DOHH2 (cell line): ENCODE results near the gene CCDC85B.
A peak's percentile ranks its signal among the peaks of the same experiment; 100 is the strongest.
"Not testable (repeated sequence)": the region's sequence is repeated elsewhere in the genome, so short reads cannot be mapped to it uniquely, and the experiment has no call there.

Experiments
- H3F3A ChIP-seq: fragments of 200-600 bp; sonication (generic), shearing (Covaris generic); 2 replicates; pipeline ENCODE4 v1.6.0; 2016; ENCODE audit warnings: antibody characterized with exemption, mild to moderate bottlenecking; ENCODE audit not compliant: control insufficient read depth, insufficient read depth
- H3K27ac ChIP-seq: fragments of 200-600 bp; sonication (generic); 2 replicates; pipeline ENCODE4 v1.5.1; 2014; ENCODE audit warnings: low read depth, mild to moderate bottlenecking, low read length, moderate library complexity
- H3K27me3 ChIP-seq: fragments of 200-600 bp; sonication (generic); 2 replicates; pipeline ENCODE4 v1.6.1; 2014; ENCODE audit warnings: mild to moderate bottlenecking, low read length, mixed read lengths; ENCODE audit not compliant: control insufficient read depth
- H3K36me3 ChIP-seq: fragments of 200-600 bp; sonication (generic); 2 replicates; pipeline ENCODE4 v1.6.1; 2014; ENCODE audit warnings: mild to moderate bottlenecking, low read length, moderate library complexity, mixed read lengths; ENCODE audit not compliant: control insufficient read depth
- H3K4me1 ChIP-seq: fragments of 200-600 bp; sonication (generic); 2 replicates; pipeline ENCODE4 v1.6.1; 2014; ENCODE audit warnings: mild to moderate bottlenecking, low read length, mixed read lengths; ENCODE audit not compliant: control insufficient read depth
- H3K4me2 ChIP-seq: fragments of 200-600 bp; sonication (generic); 2 replicates; pipeline ENCODE4 v1.6.0; 2014; ENCODE audit warnings: mild to moderate bottlenecking, low read length, moderate library complexity
- H3K4me3 ChIP-seq: fragments of 200-600 bp; sonication (generic); 2 replicates; pipeline ENCODE4 v1.5.1; 2014; ENCODE audit warnings: mild to moderate bottlenecking, low read length, mixed read lengths
- H3K79me2 ChIP-seq: fragments of 200-600 bp; sonication (generic); 2 replicates; pipeline ENCODE4 v1.6.1; 2014; ENCODE audit warnings: mild to moderate bottlenecking, low read length, mixed read lengths; ENCODE audit not compliant: control insufficient read depth
- H3K9me2 ChIP-seq: fragments of 200-600 bp; sonication (generic); replicated peaks from 2 replicates; pipeline ENCODE4 v1.6.1; 2014; ENCODE audit warnings: mild to moderate bottlenecking, low read length, mixed read lengths; ENCODE audit not compliant: control insufficient read depth
- H3K9me3 ChIP-seq: fragments of 200-600 bp; sonication (generic); 2 replicates; pipeline ENCODE4 v1.6.1; 2014; ENCODE audit warnings: antibody characterized with exemption, low read length, mixed read lengths; ENCODE audit not compliant: control insufficient read depth, insufficient read depth
- H4K20me1 ChIP-seq: fragments of 200-600 bp; sonication (generic); 2 replicates; pipeline ENCODE4 v1.6.0; 2014; ENCODE audit warnings: low read depth, mild to moderate bottlenecking, antibody characterized with exemption, low read length, moderate library complexity; ENCODE audit not compliant: control insufficient read depth, insufficient read depth
- CTCF ChIP-seq: fragments of 200-600 bp; sonication (generic); IDR thresholded peaks from one replicate; pipeline ENCODE4 v1.5.1; 2014; ENCODE audit warnings: antibody characterized with exemption, mild to moderate bottlenecking, low read depth, low read length; ENCODE audit not compliant: poor library complexity, severe bottlenecking
- EZH2phosphoT487 ChIP-seq: fragments of 200-600 bp; sonication (generic); IDR thresholded peaks from 2 replicates; pipeline ENCODE4 v1.6.1; 2017; ENCODE audit warnings: borderline replicate concordance, mild to moderate bottlenecking, antibody characterized with exemption, low read length, moderate library complexity, mixed read lengths

Gene CCDC85B

GRCh38 chr11:65891219-65892136 is 1.0 kb downstream of the CCDC85B start:
- peak overlapping the region; percentile 93 for H3K4me3 ChIP-seq
- peaks cover 33% of the 10 kb centered on the region for H3F3A ChIP-seq
- H3K36me3 ChIP-seq, result peaks cover 23% of the 10 kb centered on the region
- no peaks in the 10 kb centered on the region for H3K9me2 ChIP-seq
- peak; percentile 88 for TF ChIP-seq CTCF
- no peak for TF ChIP-seq EZH2phosphoT487
- peaks cover 44% of the 10 kb centered on the region for H3K79me2 ChIP-seq
- no peaks in the 10 kb centered on the region for H3K9me3 ChIP-seq
- peaks cover 57% of the 10 kb centered on the region for H3K4me1 ChIP-seq
- peak overlapping the region; percentile 95 for H3K4me2 ChIP-seq
- peak overlapping the region; percentile 84 for H3K27ac ChIP-seq
- H4K20me1 ChIP-seq, result 0 out of 2 replicates have a peak, but pooled peaks cover 3% of the 10 kb centered on the region
- no peaks in the 10 kb centered on the region for H3K27me3 ChIP-seq

- not testable (repeated sequence) for H3K27me3 ChIP-seq, H4K20me1 ChIP-seq, H3K9me2 ChIP-seq, H3K9me3 ChIP-seq
- peak overlapping the region; percentile 93 for H3K4me3 ChIP-seq
- H3F3A ChIP-seq, result peaks cover 32% of the 10 kb centered on the region
- H3K4me1 ChIP-seq, result peaks cover 50% of the 10 kb centered on the region
- peak overlapping the region; percentile 95 for H3K4me2 ChIP-seq
- peak overlapping the region; percentile 84 for H3K27ac ChIP-seq
- peaks cover 44% of the 10 kb centered on the region for H3K79me2 ChIP-seq
- peaks cover 17% of the 10 kb centered on the region for H3K36me3 ChIP-seq
Observed at GRCh38 chr11:65892137-65892540, 1.7 kb downstream of the CCDC85B start.

GRCh38 chr11:65892661-65893317 is 2.3 kb downstream of the CCDC85B start:
- peaks cover 44% of the 10 kb centered on the region for H3K4me1 ChIP-seq
- H3F3A ChIP-seq, result peaks cover 32% of the 10 kb centered on the region
- H3K4me2 ChIP-seq, result peak overlapping the region; percentile 95
- peak overlapping the region; percentile 93 for H3K4me3 ChIP-seq
- no peaks in the 10 kb centered on the region for H3K9me2 ChIP-seq
- H3K9me3 ChIP-seq, result no peaks in the 10 kb centered on the region
- H4K20me1 ChIP-seq, result 0 out of 2 replicates have a peak, but pooled peaks cover 3% of the 10 kb centered on the region
- peaks cover 12% of the 10 kb centered on the region for H3K36me3 ChIP-seq
- H3K27ac ChIP-seq, result peak overlapping the region; percentile 84
- TF ChIP-seq EZH2phosphoT487, result no peak
- peaks cover 38% of the 10 kb centered on the region for H3K79me2 ChIP-seq
- no peaks in the 10 kb centered on the region for H3K27me3 ChIP-seq

- TF ChIP-seq CTCF (no peak), EZH2phosphoT487 (no peak)
- H3F3A ChIP-seq, result peaks cover 26% of the 10 kb centered on the region
- 0 out of 2 replicates have a peak, but pooled peaks cover 3% of the 10 kb centered on the region for H4K20me1 ChIP-seq
- H3K9me3 ChIP-seq, result no peaks in the 10 kb centered on the region
- H3K27ac ChIP-seq, result peak overlapping the region; percentile 64
- H3K36me3 ChIP-seq, result peaks cover 12% of the 10 kb centered on the region
- H3K4me1 ChIP-seq, result peaks cover 38% of the 10 kb centered on the region
- H3K79me2 ChIP-seq, result peaks cover 34% of the 10 kb centered on the region
- peak overlapping the region; percentile 95 for H3K4me2 ChIP-seq
- H3K27me3 ChIP-seq, result peaks cover 9% of the 10 kb centered on the region
- peak overlapping the region; percentile 93 for H3K4me3 ChIP-seq
- H3K9me2 ChIP-seq, result no peaks in the 10 kb centered on the region
Observed at GRCh38 chr11:65894034-65894591, 3.6 kb downstream of the CCDC85B start.
